Stimulated activated naive B cell treated with anti-CD40 and anti-IgM and Interleukin-4, amounts not matched to agents 10 μg/mL and 1 μg/mL and 100 μg/mL, for 72 hours (primary cell): Measurements from ENCODE around the gene PSMC3.

Experiments used
- ATAC-seq, 2 donors: fragments of 150-1000 bp; cut with Tn5 transposase; replicated peaks; 2 replicates each; pipeline ENCODE4 v1.10.0; 2021; ENCODE audit warnings: moderate library complexity in 1 of 2
- DNase-seq: peaks from one replicate; pipeline ENCODE4 v3.0.0; 2021
- H3K27ac Mint-ChIP-seq: one replicate; pipeline ENCODE4 v1.8.0; 2022; ENCODE audit warnings: mild to moderate bottlenecking, mixed read lengths
- H3K27me3 Mint-ChIP-seq, 2 donors: one replicate each; pipeline ENCODE4 v1.8.0; 2022; ENCODE audit warnings: mixed read lengths in 2 of 2
- H3K36me3 Mint-ChIP-seq, 2 donors: one replicate each; pipeline ENCODE4 v1.8.0; 2022; ENCODE audit warnings: mixed read lengths in 2 of 2, mild to moderate bottlenecking in 1 of 2
- H3K4me1 Mint-ChIP-seq, 2 donors: one replicate each; pipeline ENCODE4 v1.8.0; 2022; ENCODE audit warnings: mixed read lengths in 2 of 2, mild to moderate bottlenecking in 1 of 2
- H3K4me3 Mint-ChIP-seq, 2 donors: one replicate each; pipeline ENCODE4 v1.8.0; 2022; ENCODE audit warnings: mild to moderate bottlenecking in 2 of 2, mixed read lengths in 2 of 2, moderate library complexity in 1 of 2
- H3K9me3 Mint-ChIP-seq, 2 donors: one replicate each; pipeline ENCODE4 v1.8.0; 2022; ENCODE audit warnings: mixed read lengths in 2 of 2, mild to moderate bottlenecking in 1 of 2

The PSMC3 gene

GRCh38 chr11:47451436-47451835 is 25.2 kb upstream of the PSMC3 start:
- ATAC-seq: no peak
- H3K36me3 Mint-ChIP-seq: peaks cover 7 to 15% of the 10 kb centered on the region in 2 donors
- DNase-seq: no peak
- peaks cover 0 to 2% of the 10 kb centered on the region in 2 donors for H3K9me3 Mint-ChIP-seq
- no peak overlapping the region for H3K27ac Mint-ChIP-seq
- H3K4me3 Mint-ChIP-seq: no peak overlapping the region
- H3K27me3 Mint-ChIP-seq: no peaks in the 10 kb centered on the region
- H3K4me1 Mint-ChIP-seq: peaks cover 11% of the 10 kb centered on the region in 2 donors

GRCh38 chr11:47449541-47449940 is 23.3 kb upstream of the PSMC3 start:
- ATAC-seq (no peak), DNase-seq (no peak)
- peaks cover 7 to 15% of the 10 kb centered on the region in 2 donors for H3K36me3 Mint-ChIP-seq
- peaks cover 5 to 7% of the 10 kb centered on the region in 2 donors for H3K4me1 Mint-ChIP-seq
- H3K27ac Mint-ChIP-seq: no peak overlapping the region
- peaks cover 0 to 2% of the 10 kb centered on the region in 2 donors for H3K9me3 Mint-ChIP-seq
- no peak overlapping the region for H3K4me3 Mint-ChIP-seq
- no peaks in the 10 kb centered on the region for H3K27me3 Mint-ChIP-seq

- H3K9me3 Mint-ChIP-seq: no peaks in the 10 kb centered on the region
- peaks cover 0 to 2% of the 10 kb centered on the region in 2 donors for H3K4me1 Mint-ChIP-seq
- no peaks in the 10 kb centered on the region for H3K27me3 Mint-ChIP-seq
- no peak within 1 kb of the TSS for H3K4me3 Mint-ChIP-seq
- peaks cover 4 to 11% of the 10 kb centered on the region in 2 donors for H3K36me3 Mint-ChIP-seq
- ATAC-seq (no peak), DNase-seq (no peak)
- peak within 1 kb of the TSS; percentile 5 for H3K27ac Mint-ChIP-seq
Observed at GRCh38 chr11:47448566-47449427, 22.6 kb upstream of the PSMC3 start, which contains the start of gene RAPSN. Gene RAPSN (minus strand): TSS chr11:47449136. CDS start chr11:47448964, 172 bp downstream.

- DNase-seq: no peak
- ATAC-seq: no peak
- no peak overlapping the region for H3K27ac Mint-ChIP-seq
- H3K4me3 Mint-ChIP-seq: no peak overlapping the region
- H3K9me3 Mint-ChIP-seq: no peaks in the 10 kb centered on the region
- peaks cover 2 to 9% of the 10 kb centered on the region in 2 donors for H3K36me3 Mint-ChIP-seq
- no peaks in the 10 kb centered on the region for H3K27me3 Mint-ChIP-seq
- H3K4me1 Mint-ChIP-seq: peaks cover 0 to 2% of the 10 kb centered on the region in 2 donors
Observed at GRCh38 chr11:47447906-47448305, 21.7 kb upstream of the PSMC3 start.

- no peaks in the 10 kb centered on the region for H3K27me3 Mint-ChIP-seq
- H3K4me1 Mint-ChIP-seq: no peaks in the 10 kb centered on the region
- no peak overlapping the region for H3K4me3 Mint-ChIP-seq
- ATAC-seq (no peak), DNase-seq (no peak)
- peaks cover 2 to 9% of the 10 kb centered on the region in 2 donors for H3K36me3 Mint-ChIP-seq
- H3K27ac Mint-ChIP-seq: no peak overlapping the region
- H3K9me3 Mint-ChIP-seq: no peaks in the 10 kb centered on the region
Observed at GRCh38 chr11:47446833-47447232, 20.6 kb upstream of the PSMC3 start.

- H3K36me3 Mint-ChIP-seq: peaks cover 2 to 9% of the 10 kb centered on the region in 2 donors
- DNase-seq (no peak), ATAC-seq (no peak)
- no peaks in the 10 kb centered on the region for H3K27me3 Mint-ChIP-seq
- no peak overlapping the region for H3K4me3 Mint-ChIP-seq
- no peak overlapping the region for H3K27ac Mint-ChIP-seq
- no peaks in the 10 kb centered on the region for H3K9me3 Mint-ChIP-seq
- no peaks in the 10 kb centered on the region for H3K4me1 Mint-ChIP-seq
Observed at GRCh38 chr11:47445840-47446239, 19.6 kb upstream of the PSMC3 start.

- no peaks in the 10 kb centered on the region for H3K27me3 Mint-ChIP-seq
- H3K4me1 Mint-ChIP-seq: no peaks in the 10 kb centered on the region
- no peak overlapping the region for H3K27ac Mint-ChIP-seq
- DNase-seq (no peak), ATAC-seq (no peak)
- no peaks in the 10 kb centered on the region for H3K9me3 Mint-ChIP-seq
- H3K36me3 Mint-ChIP-seq: peaks cover 2 to 9% of the 10 kb centered on the region in 2 donors
- H3K4me3 Mint-ChIP-seq: no peak overlapping the region
Observed at GRCh38 chr11:47443817-47444216, 17.6 kb upstream of the PSMC3 start.

- no peak overlapping the region for H3K4me3 Mint-ChIP-seq
Observed at GRCh38 chr11:47443028-47443700, 16.9 kb upstream of the PSMC3 start.

GRCh38 chr11:47442514-47442913 is 16.3 kb upstream of the PSMC3 start:
- no peaks in the 10 kb centered on the region for H3K9me3 Mint-ChIP-seq
- H3K27me3 Mint-ChIP-seq: no peaks in the 10 kb centered on the region
- DNase-seq (no peak), ATAC-seq (no peak)
- H3K36me3 Mint-ChIP-seq: peaks cover 1 to 7% of the 10 kb centered on the region in 2 donors
- H3K4me1 Mint-ChIP-seq: no peaks in the 10 kb centered on the region
- no peak overlapping the region for H3K27ac Mint-ChIP-seq
- H3K4me3 Mint-ChIP-seq: no peak overlapping the region

More at GRCh38 chr11:47443028-47443700, 16.9 kb upstream of the PSMC3 start:
- H3K27me3 Mint-ChIP-seq: no peaks in the 10 kb centered on the region
- no peak overlapping the region for H3K27ac Mint-ChIP-seq
- no peaks in the 10 kb centered on the region for H3K9me3 Mint-ChIP-seq
- no peaks in the 10 kb centered on the region for H3K4me1 Mint-ChIP-seq
- DNase-seq (no peak), ATAC-seq (no peak)
- peaks cover 1 to 9% of the 10 kb centered on the region in 2 donors for H3K36me3 Mint-ChIP-seq

- DNase-seq: no peak
- Mint-ChIP-seq H3K4me1 (no peaks in the 10 kb centered on the region), H3K4me3 (no peak overlapping the region), H3K27ac (no peak overlapping the region), H3K27me3 (no peaks in the 10 kb centered on the region), H3K9me3 (no peaks in the 10 kb centered on the region), H3K36me3 (no peaks in the 10 kb centered on the region)
- ATAC-seq: no peak
Observed at GRCh38 chr11:47441421-47441820, 15.2 kb upstream of the PSMC3 start.

- Mint-ChIP-seq H3K27me3 (no peaks in the 10 kb centered on the region), H3K9me3 (no peaks in the 10 kb centered on the region), H3K4me1 (no peaks in the 10 kb centered on the region), H3K36me3 (no peaks in the 10 kb centered on the region), H3K27ac (no peak overlapping the region), H3K4me3 (no peak overlapping the region)
- no peak for ATAC-seq
- DNase-seq: no peak
Observed at GRCh38 chr11:47440054-47440476, 13.8 kb upstream of the PSMC3 start.

- H3K27me3 Mint-ChIP-seq: no peaks in the 10 kb centered on the region
- no peaks in the 10 kb centered on the region for H3K4me1 Mint-ChIP-seq
- no peak overlapping the region for H3K27ac Mint-ChIP-seq
- ATAC-seq (no peak), DNase-seq (no peak)
- H3K36me3 Mint-ChIP-seq: no peaks in the 10 kb centered on the region
- H3K9me3 Mint-ChIP-seq: no peaks in the 10 kb centered on the region
- no peak overlapping the region for H3K4me3 Mint-ChIP-seq
Observed at GRCh38 chr11:47438721-47439120, 12.5 kb upstream of the PSMC3 start.

- no peaks in the 10 kb centered on the region for H3K4me1 Mint-ChIP-seq
- no peak overlapping the region for H3K4me3 Mint-ChIP-seq
- DNase-seq (no peak), ATAC-seq (no peak)
- no peaks in the 10 kb centered on the region for H3K27me3 Mint-ChIP-seq
- no peaks in the 10 kb centered on the region for H3K36me3 Mint-ChIP-seq
- no peak overlapping the region for H3K27ac Mint-ChIP-seq
- no peaks in the 10 kb centered on the region for H3K9me3 Mint-ChIP-seq
Observed at GRCh38 chr11:47437746-47438418, 11.6 kb upstream of the PSMC3 start.

- Mint-ChIP-seq H3K4me1 (no peaks in the 10 kb centered on the region), H3K4me3 (no peak overlapping the region)
- DNase-seq: no peak
Observed at GRCh38 chr11:47437218-47437745, 11.0 kb upstream of the PSMC3 start.

More at GRCh38 chr11:47437218-47437745, 11.0 kb upstream of the PSMC3 start:
- no peak for ATAC-seq
- Mint-ChIP-seq H3K27me3 (no peaks in the 10 kb centered on the region), H3K36me3 (no peaks in the 10 kb centered on the region), H3K27ac (no peak overlapping the region), H3K9me3 (no peaks in the 10 kb centered on the region)
